RWPE1 (cell line): Measurements from ENCODE around the gene PKNOX2.

ENCODE experiments used
- CTCF ChIA-PET: fragments of 350-600 bp; sonication (Branson Sonifier 250); formaldehyde crosslinking; extraction: SDS; loops from one replicate; lab custom pipeline; 2021; lab: Yijun Ruan, JAX
- POLR2A ChIA-PET: fragments of 400-600 bp; formaldehyde crosslinking; extraction: SDS; loops from one replicate; lab custom pipeline; 2020; ENCODE audit warnings: antibody characterized with exemption; ENCODE audit not compliant: low non-redundant PET; lab: Yijun Ruan, JAX
- DNase-seq: peaks from one replicate; pipeline ENCODE4 v3.0.0; 2012; ENCODE audit warnings: low spot score
- H3K27ac ChIP-seq: fragments of 450-650 bp; 2 replicates; pipeline ENCODE4 v1.5.1; 2017
- CTCF ChIP-seq: fragments of 450-650 bp; conservative IDR thresholded peaks from 2 replicates; pipeline ENCODE4 v1.5.1; 2017; ENCODE audit warnings: low read depth, mild to moderate bottlenecking

PKNOX2 gene

DNA sequence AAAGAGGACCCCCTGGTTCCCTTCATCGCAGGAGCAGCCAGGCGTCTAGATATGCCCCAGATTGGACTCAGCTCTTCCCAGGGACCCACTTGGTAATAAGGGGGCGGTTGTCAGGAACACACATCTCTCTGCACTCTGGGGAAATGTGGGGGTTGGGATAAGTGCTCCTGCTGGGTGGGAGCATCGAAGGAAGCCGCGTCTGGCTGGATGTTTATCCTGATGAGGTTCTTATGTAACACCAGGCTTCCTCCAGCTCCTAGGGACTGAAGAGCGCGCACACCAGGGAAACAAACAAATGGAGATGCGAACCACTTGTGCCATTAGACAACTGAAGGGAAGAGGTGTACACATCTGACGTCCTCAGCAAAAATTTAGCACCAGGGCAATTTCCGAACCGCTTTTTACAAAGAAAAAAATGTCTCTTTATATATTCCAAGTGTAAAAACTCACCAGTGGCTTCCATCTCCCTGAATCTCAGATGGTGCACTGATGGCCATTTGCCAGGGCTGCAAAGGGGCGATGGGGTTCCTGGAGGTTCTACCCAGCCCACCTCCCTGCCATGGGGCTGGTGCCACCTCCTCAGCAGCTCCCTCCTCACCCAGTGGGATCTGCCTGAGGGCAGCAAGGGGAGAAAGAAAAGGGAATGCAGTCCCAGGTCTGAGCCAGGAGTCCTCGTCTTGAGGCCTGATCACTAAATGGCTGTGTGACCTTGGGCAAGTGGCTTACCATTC lies 89.4 kb downstream of the PKNOX2 start:
- no peak overlapping the region for H3K27ac ChIP-seq
- POLR2A ChIA-PET = no interaction called here
- TF ChIP-seq CTCF = no peak
- CTCF ChIA-PET = no interaction called here
- no peak for DNase-seq

DNA sequence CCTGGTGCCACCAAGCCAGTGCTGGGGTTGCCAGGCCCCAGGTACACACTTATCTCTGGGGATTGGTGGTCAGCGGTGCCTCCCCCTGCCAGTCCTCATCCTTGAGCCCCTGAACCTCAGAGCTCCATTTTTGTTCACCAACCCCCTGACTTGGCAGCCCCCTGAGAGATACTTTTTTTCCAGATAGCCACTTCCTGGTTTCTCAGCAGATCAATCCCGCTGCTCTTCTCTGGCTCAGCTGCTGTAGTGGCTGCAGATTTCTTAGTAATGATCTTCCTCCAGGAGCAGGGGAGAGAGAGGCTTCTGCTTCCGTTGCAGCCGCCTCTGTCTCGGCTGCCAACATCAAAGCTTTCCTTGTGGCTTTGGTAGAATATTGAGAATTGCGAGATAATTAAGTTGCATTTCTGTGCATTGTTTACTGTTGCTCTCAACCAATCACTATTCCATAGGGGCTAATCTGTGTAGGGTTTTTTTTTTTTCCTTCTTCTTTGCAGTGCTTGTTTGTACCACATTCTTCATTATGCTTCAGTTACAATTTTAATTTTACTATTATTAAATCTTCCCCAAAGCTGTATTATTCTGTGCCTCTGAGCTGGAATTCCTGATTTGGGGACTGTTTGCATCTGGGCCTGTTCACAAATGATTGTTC lies 92.1 kb downstream of the PKNOX2 start:
- ChIA-PET POLR2A (interaction anchor here (0.6 kb wide), 1 partner anchor 82 kb away, joined by 3 read pairs; no protein-coding TSS in a partner anchor), CTCF (no interaction called here)
- TF ChIP-seq CTCF = no peak
- no peak overlapping the region for H3K27ac ChIP-seq
- DNase-seq = no peak

DNA sequence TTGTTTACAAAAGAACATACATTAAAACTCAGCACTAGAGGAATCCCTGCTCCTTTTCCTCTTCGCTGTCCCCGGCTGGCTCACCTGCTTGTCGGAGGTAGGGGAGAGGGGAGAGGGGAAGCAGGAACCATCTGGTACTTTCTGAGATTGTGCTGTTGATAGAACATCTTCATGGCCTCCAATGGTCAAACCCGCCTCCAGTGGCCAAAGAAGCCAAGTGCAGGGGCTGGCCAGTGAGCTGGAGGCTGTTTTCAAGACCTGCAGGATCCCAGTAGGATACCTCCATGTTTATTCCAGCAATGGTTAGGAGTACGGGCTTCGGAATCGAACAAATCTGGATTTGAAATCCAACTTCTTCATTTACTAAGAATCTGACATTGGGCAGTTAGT lies 92.6 kb downstream of the PKNOX2 start:
- ChIA-PET POLR2A (interaction anchor here (0.6 kb wide), 1 partner anchor 81 kb away, joined by 3 read pairs; no protein-coding TSS in a partner anchor), CTCF (no interaction called here)
- TF ChIP-seq CTCF = no peak
- no peak for DNase-seq
- no peak overlapping the region for H3K27ac ChIP-seq

GRCh38 chr11:125257751-125258150 lies 93.2 kb downstream of the PKNOX2 start:
- no peak overlapping the region for H3K27ac ChIP-seq
- CTCF ChIA-PET = interaction anchor here (1.4 kb wide), 1 partner anchor 88 kb away, joined by 4 read pairs; no protein-coding TSS in a partner anchor
- POLR2A ChIA-PET = no interaction called here
- no peak for DNase-seq
- TF ChIP-seq CTCF = no peak

GRCh38 chr11:125258291-125259032 lies 93.9 kb downstream of the PKNOX2 start:
- TF ChIP-seq CTCF = no peak
- H3K27ac ChIP-seq = no peak overlapping the region
- DNase-seq = no peak
- ChIA-PET CTCF (interaction anchor here (0.5 to 1.4 kb wide), 3 partner anchors 16 to 460 kb away, joined by 3 to 4 read pairs (median 4); no protein-coding TSS in a partner anchor), POLR2A (no interaction called here)

DNA sequence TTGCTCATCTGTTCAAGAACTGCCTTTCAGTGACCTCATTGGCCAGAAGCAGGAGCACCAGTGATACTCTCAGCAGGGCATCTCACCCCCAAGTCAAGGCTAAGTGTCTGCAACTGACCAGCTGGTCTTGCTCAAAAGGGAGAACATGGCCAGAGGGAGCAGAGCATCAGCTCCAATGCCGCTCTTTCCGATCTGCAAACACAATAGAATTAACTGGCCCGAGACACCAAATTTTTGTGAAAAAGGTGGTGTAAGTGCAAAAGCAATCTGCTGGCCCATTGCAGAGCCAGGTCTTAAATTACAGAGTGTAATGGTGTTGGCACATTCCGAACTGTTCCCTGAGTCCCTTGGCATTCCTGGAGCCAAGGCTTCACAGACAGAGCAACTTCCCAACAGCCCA lies 97.0 kb downstream of the PKNOX2 start:
- H3K27ac ChIP-seq = no peak overlapping the region
- TF ChIP-seq CTCF = no peak

More for the DNA sequence above, 97.0 kb downstream of the PKNOX2 start:
- ChIA-PET CTCF (no interaction called here), POLR2A (no interaction called here)
- DNase-seq = no peak
